Pancreas (tissue), 10 donors: ENCODE data around the gene FARSB. TPM values are rescaled to one million over a fixed set of nuclear protein-coding genes. Genes with fewer than 3 reads are reported as not detected.
A peak's percentile ranks its signal among the peaks of the same experiment; 100 is the strongest.

Source experiments
- ATAC-seq, 4 donors: fragments of 200-7000 bp; cut with Tn5 transposase; one replicate each; pipeline versions ENCODE4 v1.8.0 to v1.9.1; 2020; ENCODE audit warnings: mild to moderate bottlenecking in 4 of 4, moderate library complexity in 4 of 4
- DNase-seq, 6 donors: peaks; one replicate each; pipeline ENCODE4 v3.0.0-alpha.2; 2020
- FAIRE-seq: peaks from 2 replicates; lab custom pipeline; 2012; peaks lifted over from hg19 to GRCh38; lab: Jason Lieb, UNC
- H3K27ac ChIP-seq, 4 donors: fragments of 200-600 bp; sonication (generic); 1 replicate in 3 of 4; 2 replicates in 1 of 4; pipeline versions ENCODE4 v1.5.0 to v1.8.0; 2020
- H3K27me3 ChIP-seq, 4 donors: fragments of 200-600 bp; one replicate each; pipeline ENCODE4 v1.8.0; 2021
- H3K36me3 ChIP-seq, 3 donors: fragments of 200-600 bp; sonication (generic) in 1 of 3; one replicate each; pipeline versions ENCODE4 v1.5.0 to v1.8.0; 2020 to 2021
- H3K4me1 ChIP-seq, 3 donors: fragments of 200-600 bp; one replicate each; pipeline ENCODE4 v1.8.0; 2021
- H3K4me3 ChIP-seq, 4 donors: fragments of 200-600 bp; sonication (generic) in 2 of 4; one replicate each; pipeline versions ENCODE4 v1.5.0 to v1.8.0; 2020 to 2021
- H3K9me3 ChIP-seq, 4 donors: fragments of 200-600 bp; one replicate each; pipeline ENCODE4 v1.8.0; 2021
- CTCF ChIP-seq, 4 donors: fragments of 200-600 bp; sonication (generic) in 3 of 4; IDR thresholded peaks; one replicate each; pipeline versions ENCODE4 v1.5.0 to v1.8.0; 2021; ENCODE audit warnings: antibody characterized with exemption in 4 of 4
- WGBS, 2 donors: extraction: QIAGEN DNeasy Blood & Tissue Kit; methylation state at CpG; one replicate each; pipeline ENCODE4 v1.1.7; 2013; 5-methylcytosine and 5-hydroxymethylcytosine counted together
- intact Hi-C, 3 donors: fragments of 100-400 bp; cut with DNase I; formaldehyde crosslinking; loops; one replicate each; pipeline versions ENCODE4 v1.11.1 to v1.14.2; 2022
- polyA plus RNA-seq, 2 donors: library from polyadenylated mRNA; stranded (reverse); fragments of 200-250 nt; gene quantifications; one replicate each; pipeline ENCODE4 v1.2.3, GENCODE V29; 2013
- total RNA-seq, 6 donors: library from RNA; stranded (reverse); fragmentation: NEBNext Ultra II Directional in 4 of 6; extraction: Animal tissue kit (Norgen Biotek cat#: 25700) in 4 of 6; gene quantifications; one replicate each; pipeline versions ENCODE4 v1.2.1 to v1.2.4, GENCODE V29; 2021 to 2023
- donor health status: healthy with polysubstance abuse.
- donor health status: DM: no; HTN: no; CAD: no; lungs with moderate emphysema.
- donor health status: DM: no; HTN: no; CAD: no.
- donor health status: control.
- donor health status: control.
- donor health status: Bipolar disorder and iron deficiency.
- donor health status: DM: yes; HTN: yes; CAD: no.
- donor health status: DM: no; HTN: no; CAD: no.
- donor health status: DM: no; HTN: no; CAD: no.
- donor health status: DM: yes; HTN: yes; CAD: no.

Gene FARSB
- total and polyA plus RNA-seq, 8 donors: 6.1 to 13.7 (median 9.1) TPM

GRCh38 chr2:222673883-222674282 is 18.0 kb upstream of the FARSB start:
- no peaks in the 10 kb centered on the region for H3K27me3 ChIP-seq
- H3K4me3 ChIP-seq: no peak overlapping the region
- intact Hi-C loops: no loop called here
- H3K36me3 ChIP-seq: no peaks in the 10 kb centered on the region
- 90 to 91% methylated on average over 5 of the region's 5 CpGs for WGBS, 2 donors
- no peak overlapping the region for H3K27ac ChIP-seq
- no peak for TF ChIP-seq CTCF (IDR thresholded peaks at IDR 0.05)
- H3K4me1 ChIP-seq: peaks cover 0 to 4% (median 0%) of the 10 kb centered on the region in 3 donors
- FAIRE-seq (no peak), ATAC-seq (no peak), DNase-seq (no peak)
- no peaks in the 10 kb centered on the region for H3K9me3 ChIP-seq

GRCh38 chr2:222673273-222673672 is 17.4 kb upstream of the FARSB start:
- no peaks in the 10 kb centered on the region for H3K9me3 ChIP-seq
- no peak for DNase-seq
- H3K27ac ChIP-seq: no peak overlapping the region
- H3K4me3 ChIP-seq: no peak overlapping the region
- no peaks in the 10 kb centered on the region for H3K27me3 ChIP-seq
- ATAC-seq: no peak
- no peaks in the 10 kb centered on the region for H3K36me3 ChIP-seq
- FAIRE-seq: no peak
- WGBS, 2 donors: 60 to 64% methylated on average over 6 to 7 of the region's 7 CpGs
- intact Hi-C loops: no loop called here
- TF ChIP-seq CTCF (IDR thresholded peaks at IDR 0.05): no peak
- peaks cover 0 to 4% (median 0%) of the 10 kb centered on the region in 3 donors for H3K4me1 ChIP-seq

GRCh38 chr2:222672068-222672401 is 16.1 kb upstream of the FARSB start:
- WGBS, 2 donors: 6% methylated on average over 10 of the region's 10 CpGs
- no peaks in the 10 kb centered on the region for H3K9me3 ChIP-seq
- DNase-seq: no peak
- no peaks in the 10 kb centered on the region for H3K27me3 ChIP-seq
- TF ChIP-seq CTCF (IDR thresholded peaks at IDR 0.05): no peak
- peaks cover 0 to 4% (median 0%) of the 10 kb centered on the region in 3 donors for H3K4me1 ChIP-seq
- H3K36me3 ChIP-seq: no peaks in the 10 kb centered on the region
- H3K4me3 ChIP-seq: peak overlapping the region in 3 of 4 donors; percentile 31 to 52 (median 50)
- FAIRE-seq: no peak
- peak in 2 of 4 donors; percentile 3 to 4 for ATAC-seq
- intact Hi-C loops: no loop called here
- H3K27ac ChIP-seq: no peak overlapping the region

GRCh38 chr2:222671259-222672067 is 15.6 kb upstream of the FARSB start, which contains the start of gene MOGAT1:
MOGAT1 (plus strand) TSS chr2:222671658; CDS start chr2:222671786, 128 bp downstream.
- Histone ChIP-seq H3K27me3 (no peaks in the 10 kb centered on the region), H3K27ac (no peak within 1 kb of the TSS), H3K4me1 (peaks cover 0 to 4% (median 0%) of the 10 kb centered on the region in 3 donors), H3K9me3 (no peaks in the 10 kb centered on the region), H3K36me3 (no peaks in the 10 kb centered on the region), H3K4me3 (peak within 1 kb of the TSS; percentile 24 to 52 (median 40))
- intact Hi-C loops: no loop called here
- WGBS, 2 donors: 3 to 4% methylated on average over 51 to 66 of the region's 66 CpGs
- DNase-seq (peak; percentile 42 to 82 (median 58)), FAIRE-seq (no peak), ATAC-seq (peak; percentile 88 to 91 (median 89))
- no peak for TF ChIP-seq CTCF (IDR thresholded peaks at IDR 0.05)
